HG02840 (cell line): ENCODE data around the gene MSH3.
"Not testable (repeated sequence)": the region's sequence is repeated elsewhere in the genome, so short reads cannot be mapped to it uniquely, and the experiment has no call there.

ENCODE experiments used
- ATAC-seq: cut with Tn5 transposase; IDR thresholded peaks from one replicate; pipeline ENCODE4 v1.9.1; 2021; ENCODE audit warnings: mild to moderate bottlenecking, moderate library complexity, moderate number of reproducible peaks; ENCODE audit not compliant: unreplicated experiment, low FRiP score

Gene MSH3

GRCh38 chr5:80747922-80748321, 93.5 kb downstream of the MSH3 start:
- no peak for ATAC-seq

- ATAC-seq: no peak
Measured at GRCh38 chr5:80752427-80752826, 98.0 kb downstream of the MSH3 start.

GRCh38 chr5:80753712-80754111, 99.3 kb downstream of the MSH3 start:
- no peak for ATAC-seq

- ATAC-seq: no peak
Measured at GRCh38 chr5:80754900-80755299, 100.4 kb downstream of the MSH3 start.

GRCh38 chr5:80755626-80756025, 101.2 kb downstream of the MSH3 start:
- peak; percentile 97 for ATAC-seq

- no peak for ATAC-seq
Measured at GRCh38 chr5:80756292-80756691, 101.8 kb downstream of the MSH3 start.

GRCh38 chr5:80757290-80757689, 102.8 kb downstream of the MSH3 start:
- ATAC-seq: no peak

GRCh38 chr5:80759866-80760577, 105.6 kb downstream of the MSH3 start:
- ATAC-seq: no peak

- ATAC-seq: no peak
Measured at GRCh38 chr5:80760680-80761079, 106.2 kb downstream of the MSH3 start.

GRCh38 chr5:80761176-80761575, 106.7 kb downstream of the MSH3 start:
- no peak for ATAC-seq

GRCh38 chr5:80761966-80762365, 107.5 kb downstream of the MSH3 start:
- ATAC-seq: no peak

- ATAC-seq: no peak
Measured at GRCh38 chr5:80762573-80762972, 108.1 kb downstream of the MSH3 start.

- ATAC-seq: no peak
Measured at GRCh38 chr5:80763211-80763610, 108.8 kb downstream of the MSH3 start.

GRCh38 chr5:80763873-80764647, 109.6 kb downstream of the MSH3 start:
- no peak for ATAC-seq

GRCh38 chr5:80764786-80765185, 110.3 kb downstream of the MSH3 start:
- ATAC-seq: no peak

GRCh38 chr5:80777347-80778287, 123.2 kb downstream of the MSH3 start:
- no peak for ATAC-seq

GRCh38 chr5:80780024-80780423, 125.6 kb downstream of the MSH3 start:
- ATAC-seq: no peak

- no peak for ATAC-seq
Measured at GRCh38 chr5:80780761-80781285, 126.4 kb downstream of the MSH3 start.

- no peak for ATAC-seq
Measured at GRCh38 chr5:80781356-80781755, 126.9 kb downstream of the MSH3 start.

- no peak for ATAC-seq
Measured at GRCh38 chr5:80782626-80783025, 128.2 kb downstream of the MSH3 start.

- not testable (repeated sequence) for ATAC-seq
Measured at GRCh38 chr5:80783751-80784150, 129.3 kb downstream of the MSH3 start.
